GM23248 (cell line): ENCODE results near the gene CCNF.

Experiments
- EZH2 ChIP-seq: fragments of 200-600 bp; sonication (generic); IDR thresholded peaks from 2 replicates; pipeline ENCODE4 v1.6.1; 2018; ENCODE audit warnings: antibody characterized with exemption, mild to moderate bottlenecking; ENCODE audit not compliant: insufficient read depth, poor library complexity, severe bottlenecking
- EZH2phosphoT487 ChIP-seq: fragments of 200-600 bp; sonication (generic); IDR thresholded peaks from 2 replicates; pipeline ENCODE4 v1.6.1; 2018; ENCODE audit warnings: antibody characterized with exemption, moderate library complexity, mild to moderate bottlenecking, low read depth; ENCODE audit not compliant: insufficient read depth

GRCh38 chr16:2480948-2481347 lies 51.7 kb downstream of the CCNF start:
- no peak for TF ChIP-seq EZH2
- no peak for TF ChIP-seq EZH2phosphoT487
